Esophagus mucosa (tissue), 1 donor: ENCODE data around the gene OMG. TPM values are rescaled to one million over a fixed set of nuclear protein-coding genes. Genes with fewer than 3 reads are reported as not detected.
"Not testable (repeated sequence)": the region's sequence is repeated elsewhere in the genome, so short reads cannot be mapped to it uniquely, and the experiment has no call there.

ENCODE experiments used
- ATAC-seq: fragments of 200-7000 bp; cut with Tn5 transposase; one replicate; pipeline ENCODE4 v1.9.1; 2020
- total RNA-seq: library from RNA; stranded (reverse); gene quantifications from one replicate; pipeline ENCODE4 v1.2.4, GENCODE V29; 2023
- donor health status: DM: yes; HTN: yes; CAD: no.

Gene OMG
- total RNA-seq = not detected

GRCh38 chr17:31297090-31297489 lies at the start of gene OMG:
TSS of gene OMG (minus strand) at chr17:31297239. CDS start at chr17:31296331, 908 bp downstream.
- ATAC-seq = no peak

GRCh38 chr17:31345191-31345747 lies 48.2 kb upstream of the OMG start:
- peak; percentile 35 for ATAC-seq

GRCh38 chr17:31339906-31340661 lies 43.0 kb upstream of the OMG start:
- no peak for ATAC-seq

- no peak for ATAC-seq
These were observed 32.2 kb upstream of the OMG start for GRCh38 chr17:31329221-31329620.

GRCh38 chr17:31328160-31328535 lies 31.1 kb upstream of the OMG start:
- ATAC-seq = no peak

GRCh38 chr17:31327534-31328159 lies 30.6 kb upstream of the OMG start:
- ATAC-seq = no peak

GRCh38 chr17:31323551-31323950 lies 26.5 kb upstream of the OMG start:
- ATAC-seq = no peak

GRCh38 chr17:31321966-31322365 lies 24.9 kb upstream of the OMG start:
- no peak for ATAC-seq

- peak; percentile 39 for ATAC-seq
These were observed 24.4 kb upstream of the OMG start, which contains the start of gene EVI2A for GRCh38 chr17:31321481-31321880. TSS of gene EVI2A (minus strand) at chr17:31321622. CDS start at chr17:31319013, 2,609 bp downstream.

GRCh38 chr17:31320791-31321190 lies 23.8 kb upstream of the OMG start:
- no peak for ATAC-seq

GRCh38 chr17:31320241-31320640 lies 23.2 kb upstream of the OMG start:
- no peak for ATAC-seq

GRCh38 chr17:31318851-31319661 lies 22.0 kb upstream of the OMG start:
- ATAC-seq = no peak

GRCh38 chr17:31318298-31318801 lies 21.3 kb upstream of the OMG start:
- ATAC-seq = peak; percentile 52

- ATAC-seq = no peak
These were observed 17.7 kb upstream of the OMG start for GRCh38 chr17:31314782-31315100.

- ATAC-seq = peak; percentile 68
These were observed 17.1 kb upstream of the OMG start, which contains the start of gene EVI2B for GRCh38 chr17:31313982-31314781. TSS of gene EVI2B (minus strand) at chr17:31314054. CDS start at chr17:31305609, 8,445 bp downstream.

GRCh38 chr17:31312223-31312622 lies 15.2 kb upstream of the OMG start:
- ATAC-seq = not testable (repeated sequence)

GRCh38 chr17:31311526-31311925 lies 14.5 kb upstream of the OMG start:
- ATAC-seq = no peak

- no peak for ATAC-seq
These were observed 13.8 kb upstream of the OMG start for GRCh38 chr17:31310886-31311285.

- ATAC-seq = no peak
These were observed 13.2 kb upstream of the OMG start for GRCh38 chr17:31310260-31310659.

GRCh38 chr17:31309556-31309955 lies 12.5 kb upstream of the OMG start:
- ATAC-seq = peak; percentile 38

- ATAC-seq = no peak
These were observed 11.6 kb upstream of the OMG start for GRCh38 chr17:31308372-31309334.
